ENCODE measurements around the gene DISP2. TPM values are rescaled to one million over a fixed set of nuclear protein-coding genes. Genes with fewer than 3 reads are reported as not detected.

DISP2 gene
- total and polyA plus RNA-seq, 2 of the 8 experiments (the other 6 are each of a cell fraction or from before 2014, with no cell fraction given), result 0.45 to 1.2 TPM

- Histone ChIP-seq H3K4me1 (replicated peaks in 1 of 4; ENCODE audit: control insufficient read depth in 3 of 4, insufficient read depth in 4 of 4, low read length in 3 of 4) (peaks cover 0 to 6% (median 4%) of the 10 kb centered on the region in 4 experiments; a peak in 3 of 7 replicates), H2BK5ac (ENCODE audit: low read depth, low read length) (no peak overlapping the region; the same call in 1 of the 2 replicates), H4K20me1 (replicated peaks in 1 of 2; ENCODE audit: control insufficient read depth in 1 of 2, insufficient read depth in 2 of 2, low read length in 2 of 2) (peaks cover 0 to 1% of the 10 kb centered on the region in 2 experiments), H3K14ac (ENCODE audit: insufficient read length) (no peak overlapping the region), H3K4ac (replicated peaks; ENCODE audit: insufficient read length, low read depth, low read length) (peak overlapping the region; percentile 58), H2BK15ac (ENCODE audit: low read length) (peak overlapping the region; percentile 97), H3K9me3 (ENCODE audit: insufficient read depth in 2 of 2, low read depth in 1 of 2, low read length in 1 of 2) (peaks cover 0 to 8% of the 10 kb centered on the region in 2 experiments; a peak in 1 of 4 replicates), H3K36me3 (ENCODE audit: control insufficient read depth in 2 of 4, insufficient read depth in 4 of 4, low read length in 3 of 4) (no peaks in the 10 kb centered on the region), H3K4me2 (ENCODE audit: insufficient read depth in 1 of 2, low read depth in 2 of 2, low read length in 2 of 2) (peak overlapping the region; percentile 22 to 71), H3K56ac (replicated peaks; ENCODE audit: insufficient read length, low read depth, low read length) (no peak overlapping the region), H4K91ac (replicated peaks; ENCODE audit: insufficient read length, low read length) (peak overlapping the region; percentile 65), H2BK12ac (ENCODE audit: low read depth, low read length) (peak overlapping the region; percentile 87; the same call in 1 of the 2 replicates), H3K18ac (ENCODE audit: extremely low read depth, low read length) (no peak overlapping the region; the same call in 1 of the 2 replicates), H2AK5ac (ENCODE audit: low read depth, low read length) (no peak overlapping the region), H3K4me3 (ENCODE audit: extremely low read depth in 1 of 4, insufficient read depth in 2 of 4, low read depth in 3 of 4, low read length in 4 of 4) (peak overlapping the region in 3 of 4 experiments; percentile 15 to 46 (median 23); a peak in 3 of 8 replicates), H3K79me2 (ENCODE audit: control insufficient read depth in 1 of 2, insufficient read depth in 2 of 2, low read length in 2 of 2) (no peaks in the 10 kb centered on the region), H3K27ac (ENCODE audit: low read depth, low read length) (no peak overlapping the region), H3K27me3 (replicated peaks in 1 of 4; ENCODE audit: control insufficient read depth in 3 of 4, extremely low read depth in 1 of 4, insufficient read depth in 3 of 4, low read length in 3 of 4) (peaks cover 5 to 27% (median 23%) of the 10 kb centered on the region in 4 experiments), H2AFZ (ENCODE audit: low read length) (peak overlapping the region; percentile 43; the same call in 1 of the 2 replicates), H3K79me1 (ENCODE audit: low read depth, low read length) (no peaks in the 10 kb centered on the region), H2BK120ac (replicated peaks; ENCODE audit: low read depth, low read length) (no peak overlapping the region), H3K23me2 (ENCODE audit: low read depth, low read length) (peaks cover 1% of the 10 kb centered on the region), H2BK20ac (ENCODE audit: low read length) (0 out of 2 replicates have a peak overlapping the region, but pooled peaks have one; percentile 61), H4K8ac (ENCODE audit: extremely low read depth, insufficient read depth, low read length) (peak overlapping the region; percentile 92), H3K23ac (ENCODE audit: insufficient read length) (no peak overlapping the region), H4K5ac (ENCODE audit: insufficient read length, low read depth, low read length) (no peak overlapping the region), H3K9ac (replicated peaks in 1 of 4; ENCODE audit: extremely low read depth in 1 of 4, low read depth in 3 of 4, low read length in 3 of 4) (no peak overlapping the region; a peak in 2 of 7 replicates)
- no peak for FAIRE-seq
- ChIA-PET CTCF (ENCODE audit: partially characterized antibody) (interaction anchor here (0.5 to 13.4 kb wide), 24 partner anchors 10 to 548 kb away, joined by 3 to 452 read pairs (median 6); partner anchors contain the start of genes CCDC9B, DISP2, IVD and KNSTRN), POLR2A (ENCODE audit: partially characterized antibody) (interaction anchor here (1.2 to 4.1 kb wide), 5 partner anchors 15 to 53 kb away, joined by 3 to 22 read pairs (median 3); partner anchors contain the start of genes CCDC9B and KNSTRN)
- no peak for DNase-seq (ENCODE audit: low read depth in 1 of 2, low spot score in 2 of 2)
- WGBS, 2 experiments (ENCODE audit: extremely low coverage in 1 of 2, insufficient coverage in 1 of 2, insufficient read length in 1 of 2, insufficient replicate concordance in 2 of 2, low coverage in 1 of 2, low lambda C conversion rate in 2 of 2, missing lambda C conversion rate in 1 of 2), result 88% methylated on average over 5 of the region's 5 CpGs; no CpG with 5 or more reads in 1 of the 2 experiments
- no peak for TF ChIP-seq SP2 (IDR thresholded peaks at IDR 0.05; ENCODE audit: low read length)
- no peak for TF ChIP-seq TCF12 (IDR thresholded peaks at IDR 0.05; ENCODE audit: low read depth, low read length)
- TF ChIP-seq PHF8 (conservative IDR thresholded peaks at IDR 0.05; ENCODE audit: low read depth, low read length), result no peak
- TF ChIP-seq TEAD4 (IDR thresholded peaks at IDR 0.05; ENCODE audit: low read depth, low read length), result no peak
- TF ChIP-seq SUZ12 (IDR thresholded peaks at IDR 0.05; ENCODE audit: low read length), result no peak
- TF ChIP-seq CHD2 (IDR thresholded peaks at IDR 0.05; ENCODE audit: low read length), result no peak
- TF ChIP-seq ATF3 (IDR thresholded peaks at IDR 0.05; ENCODE audit: insufficient read depth, low read depth, low read length), result no peak
- TF ChIP-seq NRF1 (IDR thresholded peaks at IDR 0.05; ENCODE audit: low read depth, low read length), result no peak
- no peak for TF ChIP-seq CEBPB (IDR thresholded peaks at IDR 0.05; ENCODE audit: low read depth, low read length)
- TF ChIP-seq E2F6 (IDR thresholded peaks at IDR 0.05), result no peak
- no peak for TF ChIP-seq RAD21 (IDR thresholded peaks at IDR 0.05 in 1 of 2, conservative IDR thresholded peaks at IDR 0.05 in 1 of 2; ENCODE audit: low read depth in 2 of 2, low read length in 2 of 2)
- TF ChIP-seq GTF2F1 (IDR thresholded peaks at IDR 0.05; ENCODE audit: borderline replicate concordance, low read depth, low read length), result no peak
Measured at GRCh38 chr15:40367371-40367685, 9.3 kb downstream of the DISP2 start.

Data from H1 (cell line).